CD14-positive monocyte (primary cell): ENCODE measurements around the gene GMDS. TPM values are rescaled to one million over a fixed set of nuclear protein-coding genes. Genes with fewer than 3 reads are reported as not detected.

Source experiments
- DNase-seq, 3 donors: peaks; one replicate each; pipeline ENCODE4 v3.0.0-alpha.2; 2011 to 2022
- H2AFZ ChIP-seq: 2 replicates; pipeline ENCODE4 v1.6.0; 2012; ENCODE audit warnings: mild to moderate bottlenecking, low read depth, low read length, inconsistent platforms; ENCODE audit not compliant: insufficient read depth, poor library complexity, severe bottlenecking
- H3K27ac ChIP-seq, 2 donors: 1 replicate in 1 of 2; 2 replicates in 1 of 2; pipeline ENCODE4 v1.5.1; 2012 to 2013; ENCODE audit warnings: low read length in 2 of 2, control low read depth in 1 of 2, inconsistent platforms in 1 of 2, low read depth in 1 of 2, mild to moderate bottlenecking in 1 of 2
- H3K27me3 ChIP-seq, 2 donors: one replicate each; pipeline versions ENCODE4 v1.6.0 to v1.6.1; 2011 to 2013; ENCODE audit warnings: low read length in 2 of 2; ENCODE audit not compliant: control insufficient read depth in 2 of 2, insufficient read depth in 2 of 2
- H3K36me3 ChIP-seq, 2 donors: replicated peaks in 1 of 2; 1 replicate in 1 of 2; 2 replicates in 1 of 2; pipeline versions ENCODE4 v1.5.1 to v1.6.1; 2012 to 2013; ENCODE audit warnings: low read length in 2 of 2, control low read depth in 1 of 2, inconsistent platforms in 1 of 2, mild to moderate bottlenecking in 1 of 2; ENCODE audit not compliant: insufficient read depth in 2 of 2, control insufficient read depth in 1 of 2
- H3K4me1 ChIP-seq, 2 donors: 1 replicate in 1 of 2; 2 replicates in 1 of 2; pipeline versions ENCODE4 v1.5.1 to v1.6.1; 2012 to 2013; ENCODE audit warnings: low read length in 2 of 2, control low read depth in 1 of 2, inconsistent platforms in 1 of 2, mild to moderate bottlenecking in 1 of 2, moderate library complexity in 1 of 2; ENCODE audit not compliant: insufficient read depth in 2 of 2, control insufficient read depth in 1 of 2
- H3K4me2 ChIP-seq: replicated peaks from 2 replicates; pipeline ENCODE3; 2012; ENCODE audit warnings: low read length, moderate library complexity, mild to moderate bottlenecking; ENCODE audit not compliant: poor library complexity, severe bottlenecking; ENCODE audit errors: extremely low read depth
- H3K4me3 ChIP-seq, 3 experiments: fragments of 200-600 bp in 1 of 3; sonication (generic) in 1 of 3; replicated peaks in 1 of 3; 1 replicate in 2 of 3; 2 replicates in 1 of 3; pipeline ENCODE4 v1.5.1; 2011 to 2013; ENCODE audit warnings: low read length in 3 of 3, mild to moderate bottlenecking in 3 of 3, control low read depth in 2 of 3, low read depth in 2 of 3, inconsistent platforms in 1 of 3, moderate library complexity in 1 of 3
- H3K79me2 ChIP-seq: 2 replicates; pipeline ENCODE4 v1.6.0; 2012; ENCODE audit warnings: mild to moderate bottlenecking, control low read depth, inconsistent platforms, low read length, moderate library complexity; ENCODE audit not compliant: insufficient read depth
- H3K9ac ChIP-seq: 2 replicates; pipeline ENCODE4 v1.6.0; 2017; ENCODE audit warnings: low read length, mild to moderate bottlenecking; ENCODE audit not compliant: insufficient read depth, poor library complexity, severe bottlenecking
- H3K9me3 ChIP-seq, 2 donors: replicated peaks in 1 of 2; 1 replicate in 1 of 2; 2 replicates in 1 of 2; pipeline versions ENCODE4 v1.5.1 to v1.6.1; 2012 to 2013; ENCODE audit warnings: low read length in 2 of 2, control low read depth in 1 of 2; ENCODE audit not compliant: control insufficient read depth in 1 of 2, insufficient read depth in 1 of 2
- H4K20me1 ChIP-seq: 2 replicates; pipeline ENCODE4 v1.6.0; 2012; ENCODE audit warnings: mild to moderate bottlenecking, low read length, control low read depth, moderate library complexity; ENCODE audit not compliant: insufficient read depth
- H3K27ac Mint-ChIP-seq, 7 donors: one replicate each; pipeline ENCODE4 v1.8.0; 2020; ENCODE audit warnings: mild to moderate bottlenecking in 7 of 7, mixed read lengths in 7 of 7, moderate library complexity in 6 of 7, inconsistent platforms in 2 of 7
- H3K27me3 Mint-ChIP-seq, 3 donors: one replicate each; pipeline ENCODE4 v1.8.0; 2021 to 2022; ENCODE audit warnings: low read depth in 3 of 3, mild to moderate bottlenecking in 3 of 3, mixed read lengths in 3 of 3, moderate library complexity in 3 of 3, inconsistent platforms in 1 of 3
- H3K36me3 Mint-ChIP-seq, 2 donors: one replicate each; pipeline ENCODE4 v1.8.0; 2020; ENCODE audit warnings: mixed read lengths in 2 of 2, inconsistent platforms in 1 of 2, mild to moderate bottlenecking in 1 of 2
- H3K4me1 Mint-ChIP-seq: one replicate; pipeline ENCODE4 v1.8.0; 2020; ENCODE audit warnings: mild to moderate bottlenecking, mixed read lengths
- H3K4me3 Mint-ChIP-seq, 2 donors: one replicate each; pipeline ENCODE4 v1.8.0; 2020; ENCODE audit warnings: mild to moderate bottlenecking in 2 of 2, mixed read lengths in 2 of 2, moderate library complexity in 1 of 2
- H3K9me3 Mint-ChIP-seq, 7 donors: one replicate each; pipeline ENCODE4 v1.8.0; 2020 to 2022; ENCODE audit warnings: mixed read lengths in 7 of 7, mild to moderate bottlenecking in 6 of 7, moderate library complexity in 6 of 7, inconsistent platforms in 2 of 7
- WGBS: methylation state at CpG from one replicate; pipeline ENCODE4 v1.1.5; 2013; ENCODE audit warnings: missing lambda C conversion rate; ENCODE audit not compliant: insufficient coverage; 5-methylcytosine and 5-hydroxymethylcytosine counted together
- intact Hi-C, 2 donors: fragments of 100-400 bp; cut with micrococcal nuclease; formaldehyde crosslinking; loops; one replicate each; pipeline versions ENCODE4 v1.15.0 to v1.15.1; 2023
- polyA plus RNA-seq, 3 donors: library from polyadenylated mRNA; depleted of rRNA in 1 of 3; unstranded in 2 of 3; stranded (reverse) in 1 of 3; fragments of 300-500 nt in 2 of 3; fragments of >200 nt in 1 of 3; fragmentation: Illumina TruSeq in 2 of 3; gene quantifications; 1 replicate in 2 of 3; 2 replicates in 1 of 3; pipeline ENCODE4 v1.2.3, GENCODE V29; 2012 to 2021
- TF ChIP-seq, protein P1 (sequence below): fragments of 200-600 bp; IDR thresholded peaks from one replicate; pipeline ENCODE4 v1.8.0; 2022; ENCODE audit warnings: antibody characterized with exemption, mild to moderate bottlenecking

The GMDS gene
- polyA plus RNA-seq, 3 donors = 10.5 to 19.9 (median 17.6) TPM

DNA sequence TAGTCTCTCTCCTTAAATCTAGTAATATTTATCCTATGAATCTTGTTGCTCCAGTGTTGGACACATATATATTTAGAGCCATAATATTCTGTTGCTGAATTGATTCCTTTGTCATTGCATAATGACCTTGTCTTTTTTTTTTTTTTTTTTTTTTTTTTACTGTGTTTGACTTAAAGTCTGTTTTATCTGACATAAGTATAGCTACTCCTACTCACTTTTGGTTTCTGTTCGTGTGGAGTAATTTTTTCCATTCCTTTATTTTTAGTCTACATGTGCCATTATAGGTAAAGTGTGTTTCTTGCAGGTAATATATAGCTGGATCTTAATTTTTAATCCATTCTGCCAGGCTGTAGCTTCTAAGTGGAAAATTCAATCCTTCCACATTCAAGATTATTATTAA, 166.5 kb downstream of the GMDS start:
- Histone ChIP-seq H3K4me2 (no peak overlapping the region), H2AFZ (no peak overlapping the region), H3K27me3 (no peaks in the 10 kb centered on the region), H3K9me3 (peaks cover 6 to 7% of the 10 kb centered on the region in 2 donors), H3K4me3 (no peak overlapping the region), H3K36me3 (peaks cover 0 to 6% of the 10 kb centered on the region in 2 donors), H3K27ac (no peak overlapping the region), H4K20me1 (no peaks in the 10 kb centered on the region), H3K79me2 (no peaks in the 10 kb centered on the region), H3K9ac (no peak overlapping the region), H3K4me1 (no peaks in the 10 kb centered on the region)
- TF ChIP-seq, protein P1, sequence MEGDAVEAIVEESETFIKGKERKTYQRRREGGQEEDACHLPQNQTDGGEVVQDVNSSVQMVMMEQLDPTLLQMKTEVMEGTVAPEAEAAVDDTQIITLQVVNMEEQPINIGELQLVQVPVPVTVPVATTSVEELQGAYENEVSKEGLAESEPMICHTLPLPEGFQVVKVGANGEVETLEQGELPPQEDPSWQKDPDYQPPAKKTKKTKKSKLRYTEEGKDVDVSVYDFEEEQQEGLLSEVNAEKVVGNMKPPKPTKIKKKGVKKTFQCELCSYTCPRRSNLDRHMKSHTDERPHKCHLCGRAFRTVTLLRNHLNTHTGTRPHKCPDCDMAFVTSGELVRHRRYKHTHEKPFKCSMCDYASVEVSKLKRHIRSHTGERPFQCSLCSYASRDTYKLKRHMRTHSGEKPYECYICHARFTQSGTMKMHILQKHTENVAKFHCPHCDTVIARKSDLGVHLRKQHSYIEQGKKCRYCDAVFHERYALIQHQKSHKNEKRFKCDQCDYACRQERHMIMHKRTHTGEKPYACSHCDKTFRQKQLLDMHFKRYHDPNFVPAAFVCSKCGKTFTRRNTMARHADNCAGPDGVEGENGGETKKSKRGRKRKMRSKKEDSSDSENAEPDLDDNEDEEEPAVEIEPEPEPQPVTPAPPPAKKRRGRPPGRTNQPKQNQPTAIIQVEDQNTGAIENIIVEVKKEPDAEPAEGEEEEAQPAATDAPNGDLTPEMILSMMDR = no peak
- intact Hi-C loops = no loop called here
- Mint-ChIP-seq H3K27ac (no peak overlapping the region), H3K27me3 (no peaks in the 10 kb centered on the region), H3K4me1 (no peaks in the 10 kb centered on the region), H3K9me3 (peaks cover 9 to 29% (median 17%) of the 10 kb centered on the region in 7 donors), H3K4me3 (no peak overlapping the region), H3K36me3 (peaks cover 0 to 6% of the 10 kb centered on the region in 2 donors)
- WGBS = no CpG with 5 or more reads among the region's 1 CpG
- no peak for DNase-seq

DNA sequence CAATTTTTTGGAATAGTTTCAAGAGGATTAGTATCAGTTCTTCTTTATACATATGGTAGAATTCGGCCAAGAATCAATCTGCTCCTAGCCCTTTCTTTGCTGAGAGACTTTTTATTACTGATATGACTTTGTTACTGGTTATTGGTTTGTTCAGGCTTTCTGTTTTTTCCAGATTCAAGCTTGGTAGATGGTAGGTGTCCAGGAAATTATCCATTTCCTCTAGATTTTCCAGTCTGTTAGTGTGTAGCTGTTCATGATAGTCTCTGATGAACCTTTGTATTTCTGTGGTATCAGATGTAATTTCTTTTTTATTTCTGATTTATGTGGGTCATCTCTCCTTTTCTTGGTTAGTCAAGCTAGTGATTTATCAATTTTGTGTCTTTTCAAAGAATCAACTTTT, 167.6 kb downstream of the GMDS start:
- TF ChIP-seq, protein P1 = no peak
- intact Hi-C loops = no loop called here
- Histone ChIP-seq H3K4me2 (no peak overlapping the region), H4K20me1 (no peaks in the 10 kb centered on the region), H3K27ac (no peak overlapping the region), H3K9me3 (peaks cover 6 to 7% of the 10 kb centered on the region in 2 donors), H3K9ac (no peak overlapping the region), H3K36me3 (peaks cover 0 to 6% of the 10 kb centered on the region in 2 donors), H2AFZ (no peak overlapping the region), H3K79me2 (no peaks in the 10 kb centered on the region), H3K27me3 (no peaks in the 10 kb centered on the region), H3K4me3 (no peak overlapping the region), H3K4me1 (no peaks in the 10 kb centered on the region)
- Mint-ChIP-seq H3K36me3 (peaks cover 0 to 6% of the 10 kb centered on the region in 2 donors), H3K27ac (no peak overlapping the region), H3K4me3 (no peak overlapping the region), H3K9me3 (peaks cover 9 to 29% (median 17%) of the 10 kb centered on the region in 7 donors), H3K4me1 (no peaks in the 10 kb centered on the region), H3K27me3 (no peaks in the 10 kb centered on the region)
- no CpG with 5 or more reads among the region's 1 CpG for WGBS
- DNase-seq = no peak
